Aorta (tissue), 5 donors: Measurements from ENCODE around the gene ITK. TPM values are rescaled to one million over a fixed set of nuclear protein-coding genes. Genes with fewer than 3 reads are reported as not detected.

ENCODE experiments used
- ATAC-seq: fragments of 200-7000 bp; cut with Tn5 transposase; one replicate; pipeline ENCODE4 v1.9.1; 2022; ENCODE audit warnings: moderate library complexity; ENCODE audit not compliant: low FRiP score
- DNase-seq, 2 donors: peaks; one replicate each; pipeline ENCODE4 v3.0.0-alpha.2; 2020
- H3K27ac ChIP-seq, 2 donors: one replicate each; pipeline ENCODE4 v1.5.1; 2013; ENCODE audit warnings: low read length in 2 of 2, mild to moderate bottlenecking in 2 of 2, moderate library complexity in 2 of 2, control low read depth in 1 of 2, inconsistent platforms in 1 of 2, low read depth in 1 of 2
- H3K27me3 ChIP-seq, 2 donors: one replicate each; pipeline ENCODE4 v1.6.1; 2013; ENCODE audit warnings: control low read depth in 1 of 2, low read length in 1 of 2, mild to moderate bottlenecking in 1 of 2, moderate library complexity in 1 of 2; ENCODE audit not compliant: insufficient read depth in 2 of 2, control insufficient read depth in 1 of 2
- H3K36me3 ChIP-seq, 2 donors: one replicate each; pipeline ENCODE4 v1.6.1; 2013; ENCODE audit warnings: control low read depth in 1 of 2, low read length in 1 of 2, mild to moderate bottlenecking in 1 of 2; ENCODE audit not compliant: insufficient read depth in 2 of 2, control insufficient read depth in 1 of 2
- H3K4me1 ChIP-seq, 2 donors: one replicate each; pipeline ENCODE4 v1.6.1; 2013; ENCODE audit warnings: low read length in 2 of 2, control low read depth in 1 of 2, mild to moderate bottlenecking in 1 of 2, moderate library complexity in 1 of 2; ENCODE audit not compliant: insufficient read depth in 2 of 2, control insufficient read depth in 1 of 2
- H3K4me3 ChIP-seq, 2 donors: one replicate each; pipeline ENCODE4 v1.5.1; 2013; ENCODE audit warnings: low read length in 2 of 2, control low read depth in 1 of 2, mild to moderate bottlenecking in 1 of 2
- H3K9me3 ChIP-seq: one replicate; pipeline ENCODE4 v1.6.1; 2013; ENCODE audit warnings: mild to moderate bottlenecking, low read length; ENCODE audit not compliant: control insufficient read depth
- WGBS, 2 donors: extraction: QIAGEN DNeasy Blood & Tissue Kit; methylation state at CpG; one replicate each; pipeline ENCODE4 v1.1.7; 2013; 5-methylcytosine and 5-hydroxymethylcytosine counted together
- intact Hi-C, 2 donors: fragments of 100-400 bp; cut with DNase I; formaldehyde crosslinking; loops; one replicate each; pipeline versions ENCODE4 v1.14.2 to v1.15.0; 2022
- polyA plus RNA-seq, 2 donors: library from polyadenylated mRNA; stranded (reverse); fragments of 200-250 nt; gene quantifications; one replicate each; pipeline ENCODE4 v1.2.3, GENCODE V29; 2013
- total RNA-seq, 2 donors: library from RNA; stranded (reverse); fragmentation: NEBNext Ultra II Directional; extraction: Animal tissue kit (Norgen Biotek cat#: 25700); gene quantifications; one replicate each; pipeline ENCODE4 v1.2.1, GENCODE V29; 2021
- donor health status: healthy with polysubstance abuse.
- donor health status: Bipolar disorder and iron deficiency.
- donor health status: DM: no; HTN: no; CAD: no.
- donor health status: DM: no; HTN: no; CAD: no.
- donor health status: DM: yes; HTN: yes; CAD: no.

The ITK gene
- total and polyA plus RNA-seq, 4 donors = 0.10 to 4.8 (median 1.9) TPM

DNA sequence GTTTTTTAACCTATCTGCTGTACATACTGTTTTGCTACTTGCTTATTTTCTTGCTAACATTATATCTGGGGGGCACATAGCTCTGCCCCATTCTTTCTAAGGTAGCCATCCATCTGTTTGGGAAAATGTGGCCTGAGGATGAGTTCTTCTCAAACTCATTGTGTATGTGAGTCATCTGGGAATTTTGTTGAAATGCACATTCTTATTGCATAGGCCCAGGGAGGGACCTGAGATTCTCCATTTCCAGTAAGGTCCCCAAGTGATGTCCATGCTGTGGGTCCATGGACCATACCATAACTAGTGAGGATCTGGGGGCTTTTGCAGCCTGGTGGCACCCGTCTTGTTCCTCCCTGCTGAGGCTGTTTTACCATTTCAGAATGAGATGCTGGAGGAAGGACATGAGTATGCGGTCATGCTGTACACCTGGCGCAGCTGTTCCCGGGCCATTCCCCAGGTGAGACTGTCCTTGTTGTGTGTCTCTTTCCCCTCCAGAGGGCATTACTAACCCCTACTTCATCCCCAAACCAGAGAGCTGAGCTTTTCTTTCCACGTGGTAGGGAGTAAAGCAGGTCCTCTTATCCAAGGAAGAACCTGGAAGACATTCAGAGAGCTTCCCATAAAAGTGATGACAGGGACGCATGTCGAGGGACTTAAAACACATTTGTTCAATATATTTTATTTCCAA, 113.9 kb downstream of the ITK start:
- intact Hi-C loops = no loop called here
- 90 to 93% methylated on average over 7 of the region's 7 CpGs for WGBS, 2 donors
- Histone ChIP-seq H3K36me3 (peaks cover 2 to 4% of the 10 kb centered on the region in 2 donors), H3K4me1 (no peaks in the 10 kb centered on the region), H3K27me3 (no peaks in the 10 kb centered on the region), H3K9me3 (no peaks in the 10 kb centered on the region), H3K4me3 (no peak overlapping the region), H3K27ac (no peak overlapping the region)
- no peak for ATAC-seq
- DNase-seq = no peak

DNA sequence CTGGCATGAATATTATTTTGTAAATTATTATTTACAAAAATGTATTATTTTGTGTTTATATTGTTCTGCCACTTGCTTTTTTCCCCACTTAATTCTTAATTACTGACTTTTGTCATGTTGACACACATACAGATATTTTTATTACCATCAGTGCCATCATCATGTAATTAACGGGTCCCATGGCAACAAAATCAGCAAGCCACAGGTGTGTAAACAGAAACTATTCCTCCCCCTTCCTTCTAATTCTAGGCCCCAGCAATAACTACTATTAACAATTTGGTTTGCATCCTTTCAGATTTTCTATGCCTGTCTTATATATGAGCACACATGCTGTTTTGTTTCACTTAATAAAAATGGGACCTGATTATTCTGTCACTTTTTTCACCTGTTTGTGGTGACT, 114.6 kb downstream of the ITK start:
- Histone ChIP-seq H3K4me1 (no peaks in the 10 kb centered on the region), H3K27ac (no peak overlapping the region), H3K4me3 (no peak overlapping the region), H3K9me3 (no peaks in the 10 kb centered on the region), H3K27me3 (no peaks in the 10 kb centered on the region), H3K36me3 (peaks cover 2 to 3% of the 10 kb centered on the region in 2 donors)
- ATAC-seq (no peak), DNase-seq (no peak)
- intact Hi-C loops = no loop called here
- 83 to 89% methylated on average over 1 of the region's 1 CpG for WGBS, 2 donors

DNA sequence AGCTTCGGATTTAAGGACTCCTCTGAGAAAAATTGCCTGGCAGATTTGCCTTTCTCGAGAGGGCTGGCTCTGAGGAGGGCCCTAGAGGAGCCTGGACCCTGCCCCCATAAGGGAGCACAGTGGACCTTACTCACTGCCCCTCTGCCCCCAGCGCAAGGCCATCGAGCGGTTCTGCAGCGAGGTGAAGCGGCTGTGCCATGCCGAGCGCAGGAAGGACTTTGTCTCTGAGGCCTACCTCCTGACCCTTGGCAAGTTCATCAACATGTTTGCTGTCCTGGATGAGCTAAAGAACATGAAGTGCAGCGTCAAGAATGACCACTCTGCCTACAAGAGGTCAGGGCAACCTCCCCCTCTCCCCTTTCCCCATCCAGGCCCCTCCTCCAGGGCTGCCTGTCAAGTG, 119.9 kb downstream of the ITK start:
- intact Hi-C loops = no loop called here
- 91% methylated on average over 10 of the region's 10 CpGs for WGBS, 2 donors
- H3K27ac ChIP-seq = no peak overlapping the region
- no peaks in the 10 kb centered on the region for H3K4me1 ChIP-seq
- peaks cover 2 to 3% of the 10 kb centered on the region in 2 donors for H3K36me3 ChIP-seq
- no peak overlapping the region for H3K4me3 ChIP-seq
- H3K27me3 ChIP-seq = no peaks in the 10 kb centered on the region
- H3K9me3 ChIP-seq = no peaks in the 10 kb centered on the region
- DNase-seq = no peak
- ATAC-seq = no peak

DNA sequence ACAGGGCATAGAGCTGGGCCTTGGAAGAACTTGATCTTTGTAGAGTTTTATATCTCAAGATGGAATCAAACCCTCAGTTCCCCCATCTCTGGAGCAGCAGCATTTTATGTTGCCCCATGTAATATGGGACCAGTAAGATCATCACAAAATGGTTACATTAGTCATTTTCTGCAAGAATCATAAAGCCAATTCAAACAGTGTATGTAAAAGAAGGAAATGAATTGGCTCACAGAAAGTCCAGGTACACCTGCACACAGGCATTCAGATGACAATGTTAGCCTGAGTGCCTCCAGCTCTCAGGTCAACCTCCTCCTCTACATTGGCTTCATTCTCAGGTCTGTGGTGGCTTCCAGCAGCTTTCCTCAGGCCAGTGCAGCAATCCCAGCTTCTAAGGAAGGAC, 120.4 kb downstream of the ITK start:
- intact Hi-C loops = no loop called here
- ATAC-seq (no peak), DNase-seq (no peak)
- Histone ChIP-seq H3K27me3 (no peaks in the 10 kb centered on the region), H3K9me3 (no peaks in the 10 kb centered on the region), H3K4me3 (no peak overlapping the region), H3K4me1 (no peaks in the 10 kb centered on the region), H3K27ac (no peak overlapping the region), H3K36me3 (peaks cover 0 to 3% of the 10 kb centered on the region in 2 donors)

DNA sequence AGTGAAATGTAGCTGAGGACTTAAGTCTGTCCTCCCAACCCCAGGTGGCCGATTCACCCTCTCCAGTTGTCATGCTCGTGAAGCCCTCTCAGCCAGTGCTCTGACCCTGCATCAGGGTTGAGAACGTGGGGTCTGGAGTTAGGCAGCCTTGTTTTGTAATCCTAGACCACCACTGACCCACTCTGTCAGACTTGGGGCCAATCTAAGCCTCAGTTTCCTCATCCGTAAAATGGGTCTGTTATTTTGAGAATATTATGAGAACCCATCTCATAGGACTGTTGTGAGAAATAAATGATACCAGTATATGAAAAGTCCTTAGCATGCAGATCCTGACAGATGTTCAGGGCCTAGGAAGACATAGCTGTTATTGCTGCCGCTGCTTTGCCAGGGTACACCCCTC, 122.4 kb downstream of the ITK start:
- H3K4me3 ChIP-seq = no peak overlapping the region
- H3K27me3 ChIP-seq = no peaks in the 10 kb centered on the region
- 92 to 93% methylated on average over 5 of the region's 5 CpGs for WGBS, 2 donors
- intact Hi-C loops = no loop called here
- no peaks in the 10 kb centered on the region for H3K36me3 ChIP-seq
- H3K4me1 ChIP-seq = no peaks in the 10 kb centered on the region
- H3K27ac ChIP-seq = no peak overlapping the region
- ATAC-seq (no peak), DNase-seq (no peak)
- no peaks in the 10 kb centered on the region for H3K9me3 ChIP-seq

DNA sequence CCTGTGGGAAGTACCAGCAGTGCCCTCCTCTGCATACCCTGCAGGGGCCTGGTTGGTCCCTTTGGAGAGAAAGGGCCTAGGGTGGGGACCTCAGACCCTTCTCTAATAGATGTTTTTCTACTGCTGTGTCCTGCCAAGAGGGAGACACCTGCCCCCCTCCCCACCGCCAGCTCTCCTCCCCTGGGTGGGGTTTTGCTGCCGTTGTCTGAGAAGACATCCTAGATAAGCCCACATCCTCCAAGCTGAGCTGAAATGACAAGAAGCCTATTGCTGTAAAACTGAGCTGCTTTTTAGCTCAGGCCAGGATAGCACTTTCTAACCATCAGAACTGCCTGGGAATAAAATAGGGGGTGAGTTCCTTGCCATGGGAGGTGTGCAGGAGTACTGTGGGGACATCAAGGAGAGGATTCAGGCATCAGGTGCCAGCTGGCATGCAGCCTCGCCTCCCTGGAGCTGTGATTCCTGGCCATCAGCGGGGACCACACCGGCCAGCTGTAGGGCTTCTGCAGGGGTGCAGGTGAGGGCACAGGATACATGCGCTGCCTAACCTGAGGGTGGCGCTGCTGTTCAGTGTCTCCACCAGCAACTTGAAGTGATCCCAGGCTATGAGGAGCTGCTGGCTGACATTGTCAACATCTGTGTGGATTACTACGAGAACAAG, 123.2 kb downstream of the ITK start:
- Histone ChIP-seq H3K27me3 (no peaks in the 10 kb centered on the region), H3K36me3 (no peaks in the 10 kb centered on the region), H3K4me1 (no peaks in the 10 kb centered on the region), H3K9me3 (no peaks in the 10 kb centered on the region), H3K27ac (no peak overlapping the region), H3K4me3 (no peak overlapping the region)
- ATAC-seq = no peak
- DNase-seq = no peak
- intact Hi-C loops = no loop called here
- WGBS, 2 donors = 68 to 73% methylated on average over 8 of the region's 8 CpGs

Other genes starting within 250 kb of the ITK start
- gene TIMD4, start 217.6 kb upstream of the ITK start, total RNA-seq = under 1 TPM; 0.65 to 0.99 TPM
- not detected for gene TIMD4, start 217.6 kb upstream of the ITK start, polyA plus RNA-seq
- gene HAVCR1, start 121.7 kb upstream of the ITK start, total RNA-seq = 1 to 10 TPM; 1.0 to 1.8 TPM
- not detected for gene HAVCR1, start 121.7 kb upstream of the ITK start, polyA plus RNA-seq
- gene HAVCR2, start 71.8 kb upstream of the ITK start, total RNA-seq = 10 to 100 TPM; 10.3 to 21.6 TPM
- gene HAVCR2, start 71.8 kb upstream of the ITK start, polyA plus RNA-seq = 1 to 10 TPM; 2.3 to 9.6 TPM
- 10 to 100 TPM; 10.5 to 11.6 TPM for gene MED7, start 38.0 kb upstream of the ITK start, total RNA-seq
- gene MED7, start 38.0 kb upstream of the ITK start, polyA plus RNA-seq = 10 to 100 TPM; 13.8 to 14.7 TPM
- gene GARIN3, start 14.6 kb upstream of the ITK start, total RNA-seq = not detected
- not detected for gene GARIN3, start 14.6 kb upstream of the ITK start, polyA plus RNA-seq
- 100 to 1,000 TPM in 1 of 2 donors, 10 to 100 TPM in 1; 42.0 to 144 TPM for gene CYFIP2, start 85.3 kb downstream of the ITK start, total RNA-seq
- gene CYFIP2, start 85.3 kb downstream of the ITK start, polyA plus RNA-seq = 100 to 1,000 TPM in 1 of 2 donors, 10 to 100 TPM in 1; 84.9 to 141 TPM